Right lobe of liver (tissue), 6 donors: Measurements from ENCODE around the gene ICE1. TPM values are rescaled to one million over a fixed set of nuclear protein-coding genes. Genes with fewer than 3 reads are reported as not detected.
A peak's percentile ranks its signal among the peaks of the same experiment; 100 is the strongest.
"Not testable (repeated sequence)": the region's sequence is repeated elsewhere in the genome, so short reads cannot be mapped to it uniquely, and the experiment has no call there.

Source experiments
- ATAC-seq, 4 donors: fragments of 200-7000 bp; cut with Tn5 transposase; one replicate each; pipeline ENCODE4 v1.9.1; 2020; ENCODE audit warnings: mild to moderate bottlenecking in 4 of 4, moderate library complexity in 4 of 4
- DNase-seq, 3 donors: peaks; one replicate each; pipeline ENCODE4 v3.0.0-alpha.2; 2020
- H3K27ac ChIP-seq, 3 donors: fragments of 200-600 bp; one replicate each; pipeline ENCODE4 v1.8.0; 2022
- H3K27me3 ChIP-seq, 2 donors: fragments of 200-600 bp; one replicate each; pipeline ENCODE4 v1.8.0; 2022
- H3K36me3 ChIP-seq, 4 donors: fragments of 200-600 bp; sonication (generic) in 1 of 4; one replicate each; pipeline versions ENCODE4 v1.5.1 to v1.8.0; 2017 to 2022; ENCODE audit warnings: control low read depth in 1 of 4
- H3K4me1 ChIP-seq, 4 donors: fragments of 200-600 bp; sonication (generic) in 1 of 4; one replicate each; pipeline versions ENCODE4 v1.5.1 to v1.8.0; 2017 to 2022; ENCODE audit warnings: control low read depth in 1 of 4
- H3K4me3 ChIP-seq, 3 donors: fragments of 200-600 bp; one replicate each; pipeline ENCODE4 v1.8.0; 2022
- H3K9me3 ChIP-seq, 4 donors: fragments of 200-600 bp; sonication (generic) in 1 of 4; one replicate each; pipeline versions ENCODE4 v1.5.1 to v1.8.0; 2017 to 2022; ENCODE audit warnings: control low read depth in 1 of 4
- POLR2A ChIP-seq: fragments of 450-650 bp; IDR thresholded peaks from one replicate; pipeline ENCODE4 v1.6.1; 2017; ENCODE audit warnings: antibody characterized with exemption, mild to moderate bottlenecking
- WGBS: methylation state at CpG from one replicate; pipeline ENCODE4 v1.1.6; 2018; ENCODE audit warnings: low coverage, low lambda C conversion rate; ENCODE audit not compliant: insufficient coverage; ENCODE audit errors: missing lambda C conversion rate; 5-methylcytosine and 5-hydroxymethylcytosine counted together
- intact Hi-C, 2 donors: fragments of 100-400 bp; cut with DNase I; formaldehyde crosslinking; loops; one replicate each; pipeline versions ENCODE4 v1.11.2 to v1.14.1; 2022
- total RNA-seq, 6 experiments: library from RNA; depleted of rRNA in 2 of 6; stranded (reverse); fragments of >200 nt in 2 of 6; fragmentation: NEBNext Ultra II Directional in 3 of 6; extraction: Animal tissue kit (Norgen Biotek cat#: 25700) in 3 of 6; gene quantifications; one replicate each; pipeline versions ENCODE4 v1.1.0 to v1.2.4, GENCODE V29; 2016 to 2023
- TF ChIP-seq, protein P1 (sequence below), 4 donors: fragments of 200-600 bp in 3 of 4; fragments of 450-650 bp in 1 of 4; IDR thresholded peaks; one replicate each; pipeline versions ENCODE4 v1.5.1 to v1.8.0; 2016 to 2022; ENCODE audit warnings: antibody characterized with exemption in 4 of 4, mild to moderate bottlenecking in 2 of 4
- donor health status: DM: no; HTN: yes; CAD: no.
- donor health status: DM: no; HTN: no; CAD: no.
- donor health status: DM: no; HTN: no; CAD: no.
- donor health status: DM: no; HTN: yes; CAD: no.
- donor health status: DM: no; HTN: yes; CAD: no.

The ICE1 gene
- total RNA-seq, 6 experiments from 2014 or later, result 8.2 to 10.7 (median 10.4) TPM

- 55% methylated on average over 3 of the region's 6 CpGs for whole genome bisulfite sequencing
Measured at GRCh38 chr5:5394384-5394986, 28.0 kb upstream of the ICE1 start.

GRCh38 chr5:5395093-5395492 lies 27.4 kb upstream of the ICE1 start:
- ATAC-seq, DNase-seq, H3K4me3 ChIP-seq, H3K27ac ChIP-seq, H3K4me1 ChIP-seq, H3K9me3 ChIP-seq, H3K36me3 ChIP-seq, H3K27me3 ChIP-seq: not testable (repeated sequence)
- 76% methylated on average over 5 of the region's 8 CpGs for WGBS
- intact Hi-C loops, result loop anchor here (5.0 to 10.0 kb wide), 2 partner anchors 253 to 260 kb away; partner anchors contain the start of gene ADAMTS16 (in 1 of the 2)

More at GRCh38 chr5:5394384-5394986, 28.0 kb upstream of the ICE1 start:
- not testable (repeated sequence) for H3K9me3 ChIP-seq, H3K4me1 ChIP-seq, H3K4me3 ChIP-seq, H3K36me3 ChIP-seq, H3K27ac ChIP-seq, H3K27me3 ChIP-seq
- TF ChIP-seq, protein P1, sequence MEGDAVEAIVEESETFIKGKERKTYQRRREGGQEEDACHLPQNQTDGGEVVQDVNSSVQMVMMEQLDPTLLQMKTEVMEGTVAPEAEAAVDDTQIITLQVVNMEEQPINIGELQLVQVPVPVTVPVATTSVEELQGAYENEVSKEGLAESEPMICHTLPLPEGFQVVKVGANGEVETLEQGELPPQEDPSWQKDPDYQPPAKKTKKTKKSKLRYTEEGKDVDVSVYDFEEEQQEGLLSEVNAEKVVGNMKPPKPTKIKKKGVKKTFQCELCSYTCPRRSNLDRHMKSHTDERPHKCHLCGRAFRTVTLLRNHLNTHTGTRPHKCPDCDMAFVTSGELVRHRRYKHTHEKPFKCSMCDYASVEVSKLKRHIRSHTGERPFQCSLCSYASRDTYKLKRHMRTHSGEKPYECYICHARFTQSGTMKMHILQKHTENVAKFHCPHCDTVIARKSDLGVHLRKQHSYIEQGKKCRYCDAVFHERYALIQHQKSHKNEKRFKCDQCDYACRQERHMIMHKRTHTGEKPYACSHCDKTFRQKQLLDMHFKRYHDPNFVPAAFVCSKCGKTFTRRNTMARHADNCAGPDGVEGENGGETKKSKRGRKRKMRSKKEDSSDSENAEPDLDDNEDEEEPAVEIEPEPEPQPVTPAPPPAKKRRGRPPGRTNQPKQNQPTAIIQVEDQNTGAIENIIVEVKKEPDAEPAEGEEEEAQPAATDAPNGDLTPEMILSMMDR (IDR thresholded peaks at IDR 0.05), result peak; percentile 52 to 74 (median 68)
- ATAC-seq (peak; percentile 89 to 97 (median 90)), DNase-seq (peak; percentile 67 to 73 (median 73))
- intact Hi-C loops, result loop anchor here in 1 of 2 donors (10.0 kb wide), 1 partner anchor 260 kb away; no protein-coding TSS in a partner anchor

- intact Hi-C loops, result loop anchor here (5.0 to 10.0 kb wide), 2 partner anchors 256 to 263 kb away; partner anchors contain the start of gene ADAMTS16 (in 1 of the 2)
- 64% methylated on average over 2 of the region's 2 CpGs for WGBS
Measured at GRCh38 chr5:5398071-5398470, 24.4 kb upstream of the ICE1 start.

GRCh38 chr5:5401095-5401494 lies 21.4 kb upstream of the ICE1 start:
- no peaks in the 10 kb centered on the region for H3K4me1 ChIP-seq
- WGBS, result 91% methylated on average over 8 of the region's 8 CpGs
- intact Hi-C loops, result no loop called here
- no peak overlapping the region for H3K4me3 ChIP-seq
- DNase-seq, result no peak
- no peaks in the 10 kb centered on the region for H3K9me3 ChIP-seq
- H3K27ac ChIP-seq, result no peak overlapping the region
- no peaks in the 10 kb centered on the region for H3K36me3 ChIP-seq
- TF ChIP-seq POLR2A, result no peak
- no peaks in the 10 kb centered on the region for H3K27me3 ChIP-seq
- no peak for ATAC-seq

More at GRCh38 chr5:5398071-5398470, 24.4 kb upstream of the ICE1 start:
- DNase-seq, result no peak
- no peaks in the 10 kb centered on the region for H3K36me3 ChIP-seq
- TF ChIP-seq POLR2A, result no peak
- TF ChIP-seq, protein P1 (IDR thresholded peaks at IDR 0.05), result no peak
- no peaks in the 10 kb centered on the region for H3K4me1 ChIP-seq
- H3K4me3 ChIP-seq, result no peak overlapping the region
- H3K27ac ChIP-seq, result no peak overlapping the region
- H3K27me3 ChIP-seq, result no peaks in the 10 kb centered on the region
- H3K9me3 ChIP-seq, result no peaks in the 10 kb centered on the region
- ATAC-seq, result no peak

- H3K27ac ChIP-seq, result no peak overlapping the region
- intact Hi-C loops, result no loop called here
- H3K36me3 ChIP-seq, result no peaks in the 10 kb centered on the region
- no peak overlapping the region for H3K4me3 ChIP-seq
- H3K9me3 ChIP-seq, result no peaks in the 10 kb centered on the region
- H3K4me1 ChIP-seq, result no peaks in the 10 kb centered on the region
- DNase-seq (no peak), ATAC-seq (no peak)
- TF ChIP-seq, protein P1 (IDR thresholded peaks at IDR 0.05), result no peak
- no peak for TF ChIP-seq POLR2A
- no peaks in the 10 kb centered on the region for H3K27me3 ChIP-seq
- WGBS, result 58% methylated on average over 3 of the region's 4 CpGs
Measured at GRCh38 chr5:5403741-5404140, 18.7 kb upstream of the ICE1 start.
